Trophoblast cell (in vitro differentiated cells and primary cell): Measurements from ENCODE around the gene SLU7.
A peak's percentile ranks its signal among the peaks of the same experiment; 100 is the strongest.

Experiments used
- DNase-seq, 2 donors: peaks; one replicate each; pipeline ENCODE4 v3.0.0-alpha.2; 2016
- H2AFZ ChIP-seq: 2 replicates; pipeline ENCODE4 v1.6.1; 2013; ENCODE audit warnings: low read length, moderate library complexity, mild to moderate bottlenecking; ENCODE audit not compliant: insufficient read depth, poor library complexity
- H2AK5ac ChIP-seq: 2 replicates; pipeline ENCODE4 v1.6.1; 2013; ENCODE audit warnings: mild to moderate bottlenecking, low read length
- H2BK120ac ChIP-seq: 2 replicates; pipeline ENCODE4 v1.6.1; 2013; ENCODE audit warnings: low read length, mild to moderate bottlenecking, moderate library complexity; ENCODE audit not compliant: insufficient read depth, poor library complexity
- H2BK12ac ChIP-seq: 2 replicates; pipeline ENCODE4 v1.6.1; 2013; ENCODE audit warnings: mild to moderate bottlenecking, low read length, moderate library complexity
- H2BK5ac ChIP-seq: 2 replicates; pipeline ENCODE4 v1.6.1; 2013; ENCODE audit warnings: low read length, low read depth, moderate library complexity, mild to moderate bottlenecking; ENCODE audit not compliant: poor library complexity
- H3K14ac ChIP-seq: 2 replicates; pipeline ENCODE4 v1.6.1; 2013; ENCODE audit warnings: mild to moderate bottlenecking, low read length
- H3K18ac ChIP-seq: 2 replicates; pipeline ENCODE4 v1.6.1; 2013; ENCODE audit warnings: mild to moderate bottlenecking, low read length
- H3K23ac ChIP-seq: 2 replicates; pipeline ENCODE4 v1.6.1; 2013; ENCODE audit warnings: low read length
- H3K27ac ChIP-seq: 2 replicates; pipeline ENCODE4 v1.5.1; 2013; ENCODE audit warnings: low read depth, mild to moderate bottlenecking, inconsistent platforms, low read length, moderate library complexity
- H3K27me3 ChIP-seq: 2 replicates; pipeline ENCODE4 v1.6.1; 2013; ENCODE audit warnings: inconsistent platforms, mild to moderate bottlenecking, low read length, moderate library complexity; ENCODE audit not compliant: insufficient read depth
- H3K36me3 ChIP-seq, 2 experiments: 1 replicate in 1 of 2; 2 replicates in 1 of 2; pipeline ENCODE4 v1.6.1; 2013; ENCODE audit warnings: low read length in 2 of 2, mild to moderate bottlenecking in 2 of 2, moderate library complexity in 1 of 2; ENCODE audit not compliant: insufficient read depth in 2 of 2, control insufficient read depth in 1 of 2
- H3K4ac ChIP-seq: 2 replicates; pipeline ENCODE4 v1.6.1; 2013; ENCODE audit warnings: low read depth, mild to moderate bottlenecking, low read length, moderate library complexity
- H3K4me1 ChIP-seq, 2 experiments: 1 replicate in 1 of 2; 2 replicates in 1 of 2; pipeline ENCODE4 v1.6.1; 2013; ENCODE audit warnings: low read length in 2 of 2, mild to moderate bottlenecking in 2 of 2, moderate library complexity in 1 of 2; ENCODE audit not compliant: insufficient read depth in 2 of 2, control insufficient read depth in 1 of 2
- H3K4me2 ChIP-seq: 2 replicates; pipeline ENCODE4 v1.6.1; 2013; ENCODE audit warnings: inconsistent platforms, mild to moderate bottlenecking, low read length, moderate library complexity
- H3K4me3 ChIP-seq: 2 replicates; pipeline ENCODE4 v1.5.1; 2013; ENCODE audit warnings: mild to moderate bottlenecking, low read depth, low read length, inconsistent platforms
- H3K79me1 ChIP-seq: one replicate; pipeline ENCODE4 v1.6.1; 2013; ENCODE audit warnings: low read length
- H3K79me2 ChIP-seq: 2 replicates; pipeline ENCODE4 v1.6.1; 2013; ENCODE audit warnings: low read length, mild to moderate bottlenecking; ENCODE audit not compliant: control insufficient read depth, insufficient read depth, poor library complexity
- H3K9ac ChIP-seq: 2 replicates; pipeline ENCODE4 v1.6.1; 2013; ENCODE audit warnings: mild to moderate bottlenecking, low read length
- H3K9me3 ChIP-seq: 2 replicates; pipeline ENCODE4 v1.6.1; 2013; ENCODE audit warnings: low read depth, mild to moderate bottlenecking, control low read depth, inconsistent platforms, low read length; ENCODE audit not compliant: insufficient read depth
- H4K12ac ChIP-seq: 2 replicates; pipeline ENCODE4 v1.6.1; 2013; ENCODE audit warnings: low read depth, mild to moderate bottlenecking, low read length, moderate library complexity
- H4K8ac ChIP-seq: 2 replicates; pipeline ENCODE4 v1.6.1; 2013; ENCODE audit warnings: low read depth, mild to moderate bottlenecking, low read length, moderate library complexity
- H4K91ac ChIP-seq: one replicate; pipeline ENCODE4 v1.6.1; 2013; ENCODE audit warnings: low read depth, mild to moderate bottlenecking, low read length, moderate library complexity
- WGBS: extraction: QIAGEN DNeasy Blood & Tissue Kit; methylation state at CpG from one replicate; pipeline ENCODE4 v1.1.7; 2013; ENCODE audit warnings: missing lambda C conversion rate; ENCODE audit not compliant: insufficient read length, insufficient coverage; ENCODE audit errors: extremely low coverage; 5-methylcytosine and 5-hydroxymethylcytosine counted together

The SLU7 gene

DNA sequence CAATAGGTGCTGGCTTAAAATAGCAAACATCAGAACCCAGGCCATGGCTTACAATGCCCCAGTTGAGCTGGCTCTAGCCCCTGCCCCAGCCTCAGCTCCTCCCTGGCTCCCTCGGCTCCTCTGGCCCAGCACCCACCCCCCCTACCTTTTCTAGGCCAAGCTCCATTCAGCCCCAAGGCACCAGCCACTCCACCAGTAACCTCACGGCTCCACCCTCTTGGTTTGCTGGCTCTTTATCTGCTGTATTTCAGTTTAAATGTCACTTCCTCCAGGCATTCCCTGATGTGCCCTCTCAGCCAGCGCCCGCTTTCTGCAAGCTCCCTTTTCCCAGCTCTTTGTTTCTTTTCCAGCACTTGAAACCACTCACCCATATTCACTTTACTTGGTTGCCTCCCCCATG, 59.1 kb downstream of the SLU7 start:
- Histone ChIP-seq H4K8ac (peak overlapping the region; percentile 67), H3K4me2 (no peak overlapping the region), H2BK120ac (no peak overlapping the region), H2AFZ (peak overlapping the region; percentile 10), H3K9me3 (no peaks in the 10 kb centered on the region), H3K4ac (no peak overlapping the region), H3K4me1 (peaks cover 3 to 8% of the 10 kb centered on the region in 2 experiments), H2BK12ac (no peak overlapping the region), H4K91ac (no peak overlapping the region), H3K27me3 (no peaks in the 10 kb centered on the region), H3K79me1 (no peaks in the 10 kb centered on the region), H4K12ac (no peak overlapping the region), H3K14ac (peak overlapping the region; percentile 6), H3K18ac (no peak overlapping the region), H3K4me3 (no peak overlapping the region), H2BK5ac (no peak overlapping the region), H3K36me3 (no peaks in the 10 kb centered on the region), H2AK5ac (no peak overlapping the region), H3K79me2 (no peaks in the 10 kb centered on the region), H3K9ac (no peak overlapping the region), H3K27ac (peak overlapping the region; percentile 8), H3K23ac (no peak overlapping the region)
- no CpG with 5 or more reads among the region's 4 CpGs for WGBS
- DNase-seq: no peak

DNA sequence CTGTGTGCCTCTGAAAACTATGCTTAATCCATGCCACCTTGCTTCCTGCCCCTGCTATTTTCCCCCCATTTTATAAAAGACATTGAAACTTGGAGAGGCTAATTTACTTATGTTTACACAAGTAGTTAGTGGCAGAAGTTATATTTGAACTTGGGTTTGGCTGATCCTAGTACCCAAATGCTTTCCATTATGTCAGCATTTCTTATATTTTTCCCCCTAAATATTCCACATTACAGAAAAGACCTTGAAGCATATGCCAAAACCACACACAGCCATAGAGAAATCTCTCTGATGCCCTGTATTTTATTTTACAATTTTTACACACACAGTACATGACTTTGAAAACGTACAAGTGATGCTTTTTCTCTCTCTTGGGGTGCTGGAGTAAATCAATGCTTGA, 59.6 kb downstream of the SLU7 start:
- Histone ChIP-seq H3K27me3 (no peaks in the 10 kb centered on the region), H2AK5ac (no peak overlapping the region), H3K36me3 (no peaks in the 10 kb centered on the region), H4K12ac (no peak overlapping the region), H3K79me1 (no peaks in the 10 kb centered on the region), H3K4me3 (no peak overlapping the region), H2BK12ac (no peak overlapping the region), H3K4ac (no peak overlapping the region), H3K23ac (no peak overlapping the region), H3K4me2 (no peak overlapping the region), H3K79me2 (no peaks in the 10 kb centered on the region), H3K9ac (no peak overlapping the region), H3K18ac (no peak overlapping the region), H4K91ac (peak overlapping the region; percentile 2), H2AFZ (no peak overlapping the region), H2BK120ac (no peak overlapping the region), H4K8ac (peak overlapping the region; percentile 67), H3K4me1 (peaks cover 3 to 8% of the 10 kb centered on the region in 2 experiments), H3K9me3 (no peaks in the 10 kb centered on the region), H3K27ac (peak overlapping the region; percentile 8), H2BK5ac (no peak overlapping the region), H3K14ac (no peak overlapping the region)
- DNase-seq: no peak
- whole genome bisulfite sequencing: no CpG with 5 or more reads among the region's 1 CpG

DNA sequence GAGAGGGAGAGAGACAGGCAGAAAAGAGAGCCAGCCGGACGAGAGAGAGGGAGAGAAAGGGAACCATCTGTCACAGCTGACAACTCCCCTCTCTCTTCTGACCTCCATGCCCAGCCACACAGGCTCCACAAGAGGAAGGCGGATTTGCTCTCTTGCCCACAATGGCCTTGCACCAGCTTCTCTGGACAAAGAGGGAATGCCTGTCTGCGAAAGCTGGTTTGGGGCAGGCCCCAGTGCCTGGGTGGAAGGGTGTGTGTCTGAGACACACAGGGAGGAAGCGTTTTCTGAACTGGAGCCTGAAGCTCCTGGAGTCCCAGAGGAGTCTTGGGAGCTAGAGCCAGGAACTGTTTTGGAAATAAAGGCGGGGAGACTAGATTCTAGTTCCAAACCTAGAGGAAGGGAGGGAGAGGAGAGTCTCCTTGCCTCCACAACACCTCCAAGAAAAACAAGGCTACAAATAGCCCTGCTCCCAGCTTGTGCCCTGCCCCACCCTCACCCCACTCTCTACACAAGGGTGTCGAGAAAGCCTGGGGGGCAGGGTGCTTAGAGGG, 60.9 kb downstream of the SLU7 start:
- no peak overlapping the region for H3K14ac ChIP-seq
- no peak overlapping the region for H4K12ac ChIP-seq
- no peak overlapping the region for H3K4ac ChIP-seq
- H3K27ac ChIP-seq: no peak overlapping the region
- no peaks in the 10 kb centered on the region for H3K27me3 ChIP-seq
- no peak overlapping the region for H4K8ac ChIP-seq
- no peaks in the 10 kb centered on the region for H3K79me2 ChIP-seq
- H2AFZ ChIP-seq: no peak overlapping the region
- no peak overlapping the region for H3K4me3 ChIP-seq
- H2BK120ac ChIP-seq: no peak overlapping the region
- no peak overlapping the region for H2BK5ac ChIP-seq
- H2AK5ac ChIP-seq: no peak overlapping the region
- WGBS: no CpG with 5 or more reads among the region's 7 CpGs
- no peak overlapping the region for H2BK12ac ChIP-seq
- H4K91ac ChIP-seq: no peak overlapping the region
- no peak overlapping the region for H3K23ac ChIP-seq
- no peaks in the 10 kb centered on the region for H3K9me3 ChIP-seq
- H3K79me1 ChIP-seq: no peaks in the 10 kb centered on the region
- no peak overlapping the region for H3K9ac ChIP-seq
- H3K18ac ChIP-seq: no peak overlapping the region
- H3K4me1 ChIP-seq: peaks cover 3 to 8% of the 10 kb centered on the region in 2 experiments
- no peak for DNase-seq
- no peaks in the 10 kb centered on the region for H3K36me3 ChIP-seq
- no peak overlapping the region for H3K4me2 ChIP-seq

DNA sequence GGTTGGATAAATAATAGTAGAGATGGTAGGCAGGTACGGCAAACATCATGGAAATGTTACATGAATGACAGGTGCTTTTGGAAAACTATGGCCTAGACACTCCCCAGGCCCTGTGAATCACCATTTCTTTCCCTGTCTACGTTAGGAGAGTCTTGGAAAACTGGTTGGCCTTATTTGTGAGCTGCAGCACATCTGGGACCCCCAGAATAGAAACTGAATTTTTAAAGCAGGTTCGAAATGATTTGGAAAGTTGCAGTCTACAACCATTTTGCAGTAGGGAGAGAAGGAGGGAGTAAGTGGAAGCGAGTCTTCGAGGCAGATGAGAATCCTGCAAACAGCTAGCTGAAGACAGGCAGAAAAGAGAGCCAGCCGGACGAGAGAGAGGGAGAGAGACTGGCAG, 61.5 kb downstream of the SLU7 start:
- H3K4ac ChIP-seq: no peak overlapping the region
- no peak overlapping the region for H2AFZ ChIP-seq
- no peak overlapping the region for H4K12ac ChIP-seq
- no peaks in the 10 kb centered on the region for H3K79me1 ChIP-seq
- H2AK5ac ChIP-seq: no peak overlapping the region
- H3K79me2 ChIP-seq: no peaks in the 10 kb centered on the region
- H3K27ac ChIP-seq: no peak overlapping the region
- no peaks in the 10 kb centered on the region for H3K27me3 ChIP-seq
- H4K8ac ChIP-seq: no peak overlapping the region
- WGBS: no CpG with 5 or more reads among the region's 7 CpGs
- no peak overlapping the region for H3K14ac ChIP-seq
- no peak overlapping the region for H2BK5ac ChIP-seq
- H3K23ac ChIP-seq: no peak overlapping the region
- no peaks in the 10 kb centered on the region for H3K9me3 ChIP-seq
- no peak overlapping the region for H2BK12ac ChIP-seq
- no peak overlapping the region for H3K4me2 ChIP-seq
- H3K9ac ChIP-seq: no peak overlapping the region
- H4K91ac ChIP-seq: no peak overlapping the region
- no peak overlapping the region for H3K18ac ChIP-seq
- DNase-seq: no peak
- no peak overlapping the region for H3K4me3 ChIP-seq
- no peaks in the 10 kb centered on the region for H3K36me3 ChIP-seq
- H2BK120ac ChIP-seq: no peak overlapping the region
- H3K4me1 ChIP-seq: peaks cover 3 to 8% of the 10 kb centered on the region in 2 experiments
